LNCAP (cell line): ENCODE data around the gene ROBO1.

Experiments used
- TF ChIP-seq, protein P1 (sequence below): fragments of 450-650 bp; IDR thresholded peaks from 2 replicates; pipeline ENCODE4 v1.5.1; 2017; ENCODE audit warnings: mild to moderate bottlenecking

Gene ROBO1

DNA sequence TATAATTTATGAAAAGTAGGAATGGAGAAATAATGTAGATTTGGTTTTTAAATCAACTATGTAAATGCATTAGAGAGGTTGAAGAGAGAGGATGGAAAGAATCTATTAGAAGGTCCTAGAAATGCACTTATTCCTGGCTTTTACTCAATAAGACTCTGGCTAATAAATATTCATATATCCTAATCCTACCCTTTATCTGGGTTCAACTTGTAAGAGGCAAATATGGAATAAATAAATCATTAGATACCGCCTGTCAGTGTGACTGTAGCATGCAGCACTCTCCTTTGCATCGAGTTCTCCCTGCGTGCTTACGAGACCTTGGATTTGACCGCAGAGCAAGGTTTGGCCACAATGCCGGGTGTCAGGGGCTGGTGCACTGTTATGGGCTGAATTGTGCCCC is 1156.5 kb downstream of the ROBO1 start:
- TF ChIP-seq, protein P1, sequence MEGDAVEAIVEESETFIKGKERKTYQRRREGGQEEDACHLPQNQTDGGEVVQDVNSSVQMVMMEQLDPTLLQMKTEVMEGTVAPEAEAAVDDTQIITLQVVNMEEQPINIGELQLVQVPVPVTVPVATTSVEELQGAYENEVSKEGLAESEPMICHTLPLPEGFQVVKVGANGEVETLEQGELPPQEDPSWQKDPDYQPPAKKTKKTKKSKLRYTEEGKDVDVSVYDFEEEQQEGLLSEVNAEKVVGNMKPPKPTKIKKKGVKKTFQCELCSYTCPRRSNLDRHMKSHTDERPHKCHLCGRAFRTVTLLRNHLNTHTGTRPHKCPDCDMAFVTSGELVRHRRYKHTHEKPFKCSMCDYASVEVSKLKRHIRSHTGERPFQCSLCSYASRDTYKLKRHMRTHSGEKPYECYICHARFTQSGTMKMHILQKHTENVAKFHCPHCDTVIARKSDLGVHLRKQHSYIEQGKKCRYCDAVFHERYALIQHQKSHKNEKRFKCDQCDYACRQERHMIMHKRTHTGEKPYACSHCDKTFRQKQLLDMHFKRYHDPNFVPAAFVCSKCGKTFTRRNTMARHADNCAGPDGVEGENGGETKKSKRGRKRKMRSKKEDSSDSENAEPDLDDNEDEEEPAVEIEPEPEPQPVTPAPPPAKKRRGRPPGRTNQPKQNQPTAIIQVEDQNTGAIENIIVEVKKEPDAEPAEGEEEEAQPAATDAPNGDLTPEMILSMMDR: no peak

DNA sequence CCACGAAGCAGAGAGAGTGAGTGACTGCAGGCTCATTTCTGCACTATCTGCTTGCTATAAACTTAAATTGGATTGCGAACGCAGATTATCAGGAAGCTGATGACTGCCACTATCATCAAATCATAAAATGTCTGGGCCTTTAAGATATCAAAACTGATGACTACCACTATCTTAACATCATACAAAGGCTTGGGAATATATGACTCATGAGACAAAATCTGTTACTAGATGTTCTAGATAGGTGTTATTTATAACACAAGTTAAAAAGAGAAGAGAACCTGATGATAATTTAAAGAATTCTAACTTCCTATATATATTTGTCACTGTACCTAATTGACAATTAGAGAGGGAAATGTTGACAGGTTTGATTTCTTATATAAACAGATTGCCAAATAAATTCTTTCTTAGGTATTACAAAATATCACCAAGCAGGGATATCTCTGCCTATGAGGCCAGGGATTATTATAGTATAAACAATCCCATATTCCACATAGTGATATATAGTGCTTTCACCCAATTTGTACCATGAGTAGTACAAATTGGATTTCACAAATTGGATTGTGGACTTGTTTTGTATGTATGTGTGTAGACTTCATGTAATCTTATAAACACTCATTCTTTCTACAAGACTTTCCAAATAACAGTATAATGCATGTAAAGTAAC is 1157.2 kb downstream of the ROBO1 start:
- TF ChIP-seq, protein P1: no peak

DNA sequence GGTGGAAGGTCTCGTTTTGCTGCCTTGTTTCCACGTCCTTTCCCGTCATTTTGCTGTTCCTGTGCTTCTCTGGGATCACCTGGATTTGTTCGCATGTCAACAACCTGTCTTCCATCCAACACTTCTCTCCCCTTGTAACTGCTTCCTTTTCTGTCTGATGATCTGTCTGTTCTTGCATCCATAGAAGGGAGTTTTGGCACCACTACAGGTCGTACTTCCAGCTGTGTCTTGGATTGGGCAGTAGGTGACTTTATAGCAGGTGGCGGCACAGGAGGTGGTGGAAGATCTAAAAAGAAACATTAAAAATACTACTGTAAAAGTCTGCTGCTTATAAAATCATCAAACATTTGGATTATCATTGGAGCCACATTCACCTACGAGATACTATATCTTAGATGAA is 1161.0 kb downstream of the ROBO1 start:
- TF ChIP-seq, protein P1: no peak

DNA sequence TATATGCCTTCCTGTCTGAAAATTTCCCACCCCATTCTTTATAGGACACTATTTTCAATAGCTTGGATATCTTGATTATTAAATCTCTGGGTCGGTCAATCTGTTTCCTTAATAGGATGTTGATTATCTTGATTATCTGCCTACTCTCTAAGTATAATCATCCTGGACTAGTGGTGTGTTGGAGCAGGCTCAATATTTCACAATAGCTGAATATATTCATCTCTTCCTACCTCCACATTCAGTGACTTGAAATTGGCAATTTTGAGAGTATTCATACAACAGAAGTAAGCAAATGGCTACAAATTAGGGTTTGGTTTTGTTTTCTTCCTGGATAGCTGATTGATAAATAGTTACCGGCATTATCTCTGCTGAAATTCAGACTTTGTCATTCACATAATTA is 1162.6 kb downstream of the ROBO1 start:
- TF ChIP-seq, protein P1: no peak

DNA sequence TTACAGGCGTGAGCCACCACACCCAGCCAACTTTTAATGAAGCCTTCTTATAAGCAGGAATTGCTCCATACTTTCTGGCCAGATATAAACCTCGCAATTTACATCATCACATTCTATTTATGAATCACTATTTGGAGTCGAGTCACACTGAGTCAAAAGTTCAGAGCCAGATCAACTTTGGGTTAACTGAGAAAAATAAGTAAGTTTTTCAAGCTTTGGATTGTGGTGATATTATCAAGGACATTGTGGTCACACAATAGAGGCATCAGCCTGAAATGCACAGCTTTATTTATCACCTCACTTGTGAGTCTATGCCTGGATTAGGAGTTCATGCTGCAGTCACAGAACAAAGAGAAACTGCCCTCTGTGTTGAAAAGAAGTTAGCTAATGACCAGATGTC is 1163.5 kb downstream of the ROBO1 start:
- TF ChIP-seq, protein P1: no peak

DNA sequence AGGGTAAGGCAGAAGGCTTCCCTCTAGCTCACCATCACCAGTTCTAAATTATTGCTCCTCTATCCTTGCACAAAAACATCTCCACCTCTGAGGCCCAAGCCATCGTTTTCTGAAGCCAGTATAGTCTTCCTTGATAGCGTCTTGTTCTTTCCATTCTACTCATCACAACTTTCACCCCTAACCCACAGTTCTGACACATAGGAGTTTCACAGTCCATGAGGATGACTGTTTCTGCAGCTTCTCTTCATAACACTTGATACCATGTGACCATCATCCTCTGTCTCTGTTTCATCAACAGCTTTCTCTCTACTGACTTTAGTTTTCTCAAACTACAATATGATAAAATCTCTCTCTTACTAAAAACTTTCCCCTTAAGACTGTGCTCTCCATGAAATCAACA is 1166.5 kb downstream of the ROBO1 start:
- TF ChIP-seq, protein P1: no peak

DNA sequence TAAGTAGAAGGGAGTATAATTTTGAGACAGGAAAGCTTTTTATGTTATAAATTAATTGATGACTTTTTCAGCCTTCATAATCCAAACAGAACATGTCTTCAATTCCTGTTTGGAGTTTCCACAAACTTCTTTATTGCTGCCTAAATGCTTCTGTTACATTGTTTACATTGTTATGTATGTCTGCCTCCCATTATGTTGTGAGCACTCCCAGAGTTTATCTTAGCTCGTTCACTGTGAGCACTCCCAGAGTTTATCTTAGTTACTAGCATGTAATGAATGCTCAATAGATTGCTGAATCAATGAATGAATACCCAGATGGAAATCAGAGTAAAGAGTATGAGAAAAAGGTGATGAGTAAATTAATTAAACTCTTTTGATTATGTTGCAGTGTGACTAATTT is 1178.0 kb downstream of the ROBO1 start:
- TF ChIP-seq, protein P1: no peak
